Activated CD4-positive, CD25-positive, alpha-beta regulatory T cell (primary cell): Measurements from ENCODE around the gene IMMP1L.

Source experiments
- DNase-seq, 4 experiments: peaks; one replicate each; lab custom pipeline; 2025; lab: John Stamatoyannopoulos, UW

The IMMP1L gene

GRCh38 chr11:31397239-31397834, 112.1 kb downstream of the IMMP1L start:
- DNase-seq = no peak

- DNase-seq = no peak
Observed at GRCh38 chr11:31387379-31387778, 122.0 kb downstream of the IMMP1L start.

DNA sequence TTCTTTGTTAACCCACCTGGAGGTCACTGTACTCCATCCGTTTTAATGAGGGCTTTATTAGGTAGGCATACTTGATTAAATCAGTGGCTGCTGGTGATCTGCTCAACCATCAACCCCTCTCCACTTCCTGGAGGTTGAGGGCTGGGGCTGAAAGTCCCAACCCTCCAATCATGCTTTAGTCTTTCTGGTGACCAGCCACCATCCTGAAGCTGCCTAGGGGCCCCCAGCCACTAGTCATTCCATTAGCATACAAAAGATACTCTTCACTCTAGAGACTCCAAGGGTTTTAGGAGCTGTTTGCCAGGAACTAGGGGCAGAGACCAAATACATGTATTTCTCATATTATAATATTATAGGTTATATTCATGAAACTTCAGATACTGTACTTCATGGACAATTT, 126.3 kb downstream of the IMMP1L start:
- no peak for DNase-seq
